GM19035 (cell line): ENCODE results near the gene OSGIN1.
A peak's percentile ranks its signal among the peaks of the same experiment; 100 is the strongest.

Experiments
- ATAC-seq: cut with Tn5 transposase; IDR thresholded peaks from one replicate; pipeline ENCODE4 v1.9.1; 2021; ENCODE audit not compliant: unreplicated experiment

Gene OSGIN1

DNA sequence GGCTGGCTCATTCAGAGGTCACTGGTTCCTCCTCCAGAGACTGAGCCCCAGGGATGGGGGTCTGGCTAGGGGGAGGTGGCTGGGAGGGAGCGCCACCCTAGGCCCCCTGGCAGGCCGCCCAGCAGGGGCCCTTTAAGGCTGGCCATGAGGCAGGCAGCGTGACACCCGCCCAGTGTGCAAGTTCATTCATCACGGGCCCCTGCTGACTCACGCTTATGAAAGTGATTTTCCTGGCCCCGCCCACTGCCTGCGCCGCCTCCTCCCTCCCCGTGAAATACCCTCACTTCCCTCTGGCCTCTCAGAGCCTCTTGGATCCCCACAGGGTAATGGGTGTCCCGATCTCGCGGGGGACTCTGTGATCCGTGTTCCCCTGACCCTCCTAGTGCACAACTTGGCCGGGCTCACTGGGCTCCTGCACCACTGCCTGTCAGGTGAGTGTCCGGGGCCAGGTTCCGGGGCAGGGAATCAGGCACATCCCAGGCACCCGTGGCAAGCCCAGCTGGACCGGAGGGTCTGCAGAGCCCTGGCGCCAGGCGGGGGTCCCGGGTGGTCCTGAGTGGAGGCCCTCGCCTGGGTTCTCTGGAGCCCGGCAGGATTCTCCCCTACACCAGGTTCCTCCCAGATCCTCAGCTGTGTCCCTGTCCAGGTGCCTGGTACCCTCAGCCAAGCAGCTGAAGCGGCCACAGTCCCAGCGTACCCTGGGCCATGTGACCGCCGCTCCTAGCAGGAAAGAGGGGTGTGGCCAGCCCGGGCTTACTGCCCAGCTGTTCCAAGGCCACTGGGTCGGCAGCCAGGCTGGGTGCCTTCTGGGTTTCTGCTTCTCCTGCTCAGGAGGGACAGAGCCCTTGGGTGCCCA is at the start of gene OSGIN1:
TSS of gene OSGIN1 (plus strand) at position 301 of the 856 bp plus-strand sequence. CDS start 4,432 bp downstream, outside the sequence.
- peak; percentile 70 for ATAC-seq

DNA sequence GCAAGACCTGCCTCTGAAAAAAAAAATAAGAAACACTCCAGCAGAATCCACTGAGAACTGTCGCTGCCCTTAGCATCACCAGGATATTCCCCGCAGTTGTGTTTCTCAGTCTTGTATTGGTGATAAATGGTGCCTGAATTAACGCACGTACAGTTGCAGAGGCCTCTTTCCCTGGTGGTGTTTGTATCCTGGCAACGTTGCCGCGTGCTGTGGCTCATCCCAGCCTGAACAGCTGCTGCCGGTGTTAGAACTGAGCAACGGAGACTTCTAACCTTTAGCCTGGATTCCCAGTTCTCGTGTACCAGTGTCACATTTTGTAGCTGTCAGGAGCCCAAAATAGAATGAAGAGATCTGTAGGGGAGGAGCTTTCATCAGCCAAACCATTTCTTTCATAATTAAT is 49.3 kb upstream of the OSGIN1 start:
- ATAC-seq: no peak

DNA sequence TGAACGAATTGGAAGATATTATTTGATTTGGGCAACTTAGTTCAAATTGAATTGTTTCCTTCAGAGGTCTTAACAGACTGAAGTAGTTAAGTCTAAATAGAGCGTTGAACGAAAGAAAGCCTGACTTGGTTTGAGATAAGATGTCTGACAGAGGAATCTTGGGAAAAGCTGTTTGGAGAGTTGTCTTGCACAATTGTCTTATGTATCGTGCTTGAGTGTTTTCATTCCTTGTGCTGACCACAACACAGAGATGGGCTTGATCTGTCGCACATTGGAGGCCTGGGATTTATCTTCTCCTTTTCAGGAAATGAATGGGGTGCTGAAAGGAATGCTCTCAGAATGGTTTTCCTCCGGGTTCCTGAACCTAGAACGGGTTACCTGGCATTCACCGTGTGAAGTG is 46.4 kb upstream of the OSGIN1 start:
- no peak for ATAC-seq

DNA sequence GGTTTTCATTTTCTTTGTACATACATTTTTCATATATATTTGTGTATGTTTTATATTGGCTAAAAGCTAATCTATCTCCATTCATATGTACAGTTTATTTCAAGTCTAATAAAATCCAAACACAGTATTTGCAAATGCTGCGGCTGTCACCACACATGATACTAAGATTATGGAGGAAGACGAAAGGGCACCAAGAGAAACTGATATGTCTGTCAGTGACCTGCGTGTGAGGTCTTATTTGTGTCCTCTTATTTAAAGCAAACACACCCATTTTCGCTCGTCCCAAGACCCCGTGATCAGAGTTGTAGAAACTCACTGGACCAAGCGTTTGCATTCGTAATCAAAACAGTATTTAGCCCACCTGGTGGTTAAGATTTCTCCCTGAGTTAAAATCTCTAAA is 45.9 kb upstream of the OSGIN1 start:
- ATAC-seq: no peak

- no peak for ATAC-seq
These were observed 45.3 kb upstream of the OSGIN1 start for GRCh38 chr16:83907631-83908250.

DNA sequence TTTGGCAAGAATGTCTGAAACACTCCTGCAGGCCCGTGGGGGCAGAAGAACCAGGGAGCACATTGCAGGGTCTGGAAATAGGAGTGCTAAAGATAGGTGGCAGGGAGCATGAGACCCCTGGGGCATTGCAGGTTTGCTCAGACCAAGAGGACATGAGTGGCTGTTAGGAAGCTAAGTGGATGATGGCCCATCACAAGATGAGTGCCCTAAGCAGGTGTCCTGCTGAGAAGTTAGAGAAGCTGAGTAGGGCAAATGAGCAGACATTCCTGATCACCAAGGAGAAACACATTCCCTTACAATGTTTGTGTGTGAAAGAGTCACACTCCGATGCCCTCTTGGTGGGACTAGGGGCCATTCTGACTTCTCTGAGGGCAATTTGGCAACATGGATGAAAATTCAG is 44.2 kb upstream of the OSGIN1 start:
- ATAC-seq: no peak

DNA sequence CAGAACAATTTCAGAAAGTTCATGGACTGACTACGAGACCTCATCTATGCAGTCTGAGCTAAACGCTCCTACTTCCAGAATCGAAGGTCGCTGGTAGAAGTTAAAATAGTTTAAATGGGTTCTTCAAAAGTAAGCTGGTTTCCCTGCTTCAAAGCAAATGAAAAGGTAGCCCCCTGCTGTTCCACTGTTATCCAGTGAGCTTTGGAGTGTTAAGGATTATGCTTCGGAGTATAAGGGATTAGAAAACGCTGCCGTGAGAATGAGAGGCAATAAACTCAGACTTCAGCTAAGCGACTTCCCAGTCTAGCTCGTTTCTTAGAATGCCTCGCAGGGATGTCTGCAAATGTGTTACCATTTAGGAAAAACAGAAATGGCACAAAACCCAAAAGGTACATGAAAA is 41.8 kb upstream of the OSGIN1 start:
- no peak for ATAC-seq

GRCh38 chr16:83912519-83913244 is 40.4 kb upstream of the OSGIN1 start:
- ATAC-seq: no peak

GRCh38 chr16:83913245-83913633 is 39.8 kb upstream of the OSGIN1 start:
- no peak for ATAC-seq

DNA sequence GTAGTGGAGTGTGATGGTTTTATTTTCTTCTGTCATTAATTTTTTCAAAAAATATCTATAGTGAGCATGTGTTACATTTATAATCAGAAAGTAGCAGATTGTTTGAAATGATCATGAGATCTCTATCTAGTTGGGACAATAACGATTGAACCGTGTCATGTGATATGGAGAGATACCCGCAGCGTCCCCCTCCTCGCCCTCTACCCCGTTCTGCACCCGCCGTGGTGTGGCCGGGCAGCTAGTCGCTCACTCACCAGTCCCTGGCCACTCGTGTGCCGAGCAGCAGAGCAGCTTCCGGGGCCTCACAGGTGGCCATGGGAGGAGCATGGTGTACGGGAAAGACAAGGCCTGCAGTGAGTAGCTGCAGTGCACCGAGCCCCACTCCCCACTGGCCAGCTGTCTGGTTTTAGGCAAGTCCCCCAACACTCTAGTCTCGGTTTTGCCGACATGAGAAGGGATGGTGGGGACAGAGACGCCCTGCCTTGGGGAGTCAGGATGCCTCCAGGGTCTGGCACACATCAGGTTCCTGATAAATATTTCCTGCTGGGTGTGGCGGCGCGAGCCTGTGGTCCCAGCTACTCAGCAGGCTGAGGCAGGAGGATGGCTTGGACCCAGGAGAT is 38.8 kb upstream of the OSGIN1 start:
- no peak for ATAC-seq

GRCh38 chr16:83915081-83915480 is 38.0 kb upstream of the OSGIN1 start:
- ATAC-seq: no peak

DNA sequence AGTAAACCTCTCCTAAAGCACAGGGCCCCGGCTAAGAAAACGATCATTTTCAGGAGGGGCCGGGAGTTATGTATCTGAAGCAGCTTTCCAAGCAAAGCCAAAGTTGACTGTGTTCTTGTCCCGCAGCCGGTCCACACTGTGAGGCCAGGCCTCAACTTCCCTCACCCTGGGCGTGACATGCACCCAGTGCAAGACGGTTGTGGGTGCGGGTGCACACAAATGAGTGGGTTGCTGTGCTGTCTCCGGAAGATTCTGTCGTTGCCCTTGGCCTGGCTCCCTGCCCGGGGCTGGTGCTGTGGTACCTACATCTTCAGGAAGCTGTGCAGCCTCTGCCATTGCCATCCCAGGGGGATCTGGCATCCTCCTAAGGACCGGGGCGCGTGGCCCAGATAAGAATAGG is 37.5 kb upstream of the OSGIN1 start:
- no peak for ATAC-seq

DNA sequence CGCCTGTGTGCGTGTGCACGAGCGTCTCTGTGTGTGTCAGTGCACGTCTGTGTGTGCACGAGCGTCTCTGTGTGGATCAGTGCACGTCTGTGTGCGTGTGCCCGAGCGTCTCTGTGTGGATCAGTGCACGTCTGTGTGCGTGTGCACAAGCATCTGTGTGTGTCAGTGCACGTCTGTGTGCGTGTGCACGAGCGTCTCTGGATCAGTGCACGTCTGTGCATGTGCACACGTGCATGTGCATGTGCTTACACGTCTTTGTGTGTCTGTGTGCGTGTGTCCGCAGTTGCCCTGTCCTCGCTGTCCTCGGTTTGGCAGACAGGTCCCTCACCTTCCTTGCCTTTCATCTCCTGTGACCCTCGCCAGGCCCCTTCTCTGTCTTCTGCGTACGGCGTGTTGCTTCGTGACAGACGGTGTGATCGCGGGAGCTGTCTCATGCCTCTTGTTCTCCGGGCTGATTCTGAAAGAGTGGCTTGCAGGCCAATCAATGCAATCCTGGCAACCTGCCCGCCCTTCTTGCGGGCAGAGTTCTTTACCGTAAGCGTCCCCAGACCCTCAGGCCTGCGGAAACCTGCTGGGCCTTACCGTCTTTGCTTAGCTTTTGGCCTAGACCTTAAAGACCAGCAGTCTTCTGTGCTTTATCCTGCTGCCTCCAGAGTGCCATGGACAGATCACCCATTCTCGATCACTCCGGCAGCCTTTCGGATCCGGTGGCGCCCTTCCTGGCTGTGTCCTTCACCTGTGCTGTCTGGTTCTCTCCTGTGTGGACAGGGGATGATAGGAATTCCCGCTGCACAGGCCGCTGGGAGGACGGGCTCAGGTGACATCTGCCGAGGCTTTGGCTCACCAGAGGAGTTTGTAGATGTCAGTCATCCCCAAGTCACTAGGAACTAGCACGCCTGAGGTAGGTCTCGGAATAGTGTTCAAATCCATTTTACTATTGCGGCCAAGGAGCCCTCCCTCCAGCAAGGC is 35.6 kb upstream of the OSGIN1 start:
- ATAC-seq: no peak

GRCh38 chr16:83920894-83921491 is 32.0 kb upstream of the OSGIN1 start:
- ATAC-seq: no peak

- ATAC-seq: no peak
These were observed 29.3 kb upstream of the OSGIN1 start for GRCh38 chr16:83923581-83924365.

DNA sequence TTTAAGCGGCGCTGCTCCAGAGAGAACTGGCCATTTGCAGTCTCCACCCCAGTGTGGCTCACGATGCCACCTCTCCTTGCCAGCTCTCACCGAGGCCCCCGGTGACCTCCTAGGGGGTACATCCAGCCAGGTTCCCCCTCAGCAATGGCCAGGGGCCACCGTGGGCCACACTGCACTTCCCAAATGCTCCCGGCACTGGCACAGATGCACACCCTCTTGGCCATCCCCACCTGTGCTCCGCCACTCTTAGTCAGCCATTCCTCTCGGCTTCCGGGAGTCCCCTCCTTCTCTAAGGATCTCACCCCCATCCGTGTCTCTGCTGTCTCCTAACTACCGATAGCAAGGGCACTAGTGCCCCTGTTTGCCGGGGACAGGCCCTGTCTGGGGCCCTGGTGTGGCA is 28.4 kb upstream of the OSGIN1 start:
- ATAC-seq: no peak

- no peak for ATAC-seq
These were observed 27.7 kb upstream of the OSGIN1 start for GRCh38 chr16:83925095-83925905.
